Gastrocnemius medialis (tissue), 4 donors: ENCODE measurements around the gene GRIFIN.

Source experiments
- POLR2A ChIP-seq, 2 donors: fragments of 450-650 bp; IDR thresholded peaks; one replicate each; pipeline ENCODE4 v1.6.1; 2017; ENCODE audit warnings: antibody characterized with exemption in 2 of 2, mild to moderate bottlenecking in 2 of 2, moderate library complexity in 2 of 2
- TF ChIP-seq, protein P1 (sequence below), 5 experiments: fragments of 450-650 bp in 3 of 5; fragments of 200-600 bp in 2 of 5; sonication (generic) in 2 of 5; IDR thresholded peaks in 4 of 5; conservative IDR thresholded peaks in 1 of 5; 1 replicate in 4 of 5; 2 replicates in 1 of 5; pipeline ENCODE4 v1.5.1; 2016 to 2019; ENCODE audit warnings: antibody characterized with exemption in 5 of 5, mild to moderate bottlenecking in 3 of 5, moderate library complexity in 3 of 5

DNA sequence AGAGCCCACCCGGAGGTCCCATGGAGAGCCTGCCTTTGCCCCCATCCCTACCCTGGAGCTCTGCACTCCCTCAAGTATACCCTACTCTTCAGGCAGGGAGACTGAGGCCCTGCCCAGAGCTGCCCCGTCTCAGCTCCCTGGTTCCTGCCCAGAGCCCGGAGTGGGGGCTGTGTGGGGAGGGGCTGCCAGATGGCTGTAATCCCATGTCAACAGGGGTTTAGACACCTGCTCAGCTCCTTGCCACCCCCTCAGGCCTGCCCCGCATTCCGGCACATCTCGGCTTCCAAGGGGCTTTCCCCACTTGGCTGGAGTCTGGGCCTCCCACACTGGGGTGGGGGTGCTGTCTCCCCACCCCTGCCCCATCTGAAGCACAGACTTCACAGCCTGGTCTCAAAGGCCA lies 22.5 kb upstream of the GRIFIN start:
- TF ChIP-seq POLR2A (IDR thresholded peaks at IDR 0.05) = no peak
- TF ChIP-seq, protein P1, sequence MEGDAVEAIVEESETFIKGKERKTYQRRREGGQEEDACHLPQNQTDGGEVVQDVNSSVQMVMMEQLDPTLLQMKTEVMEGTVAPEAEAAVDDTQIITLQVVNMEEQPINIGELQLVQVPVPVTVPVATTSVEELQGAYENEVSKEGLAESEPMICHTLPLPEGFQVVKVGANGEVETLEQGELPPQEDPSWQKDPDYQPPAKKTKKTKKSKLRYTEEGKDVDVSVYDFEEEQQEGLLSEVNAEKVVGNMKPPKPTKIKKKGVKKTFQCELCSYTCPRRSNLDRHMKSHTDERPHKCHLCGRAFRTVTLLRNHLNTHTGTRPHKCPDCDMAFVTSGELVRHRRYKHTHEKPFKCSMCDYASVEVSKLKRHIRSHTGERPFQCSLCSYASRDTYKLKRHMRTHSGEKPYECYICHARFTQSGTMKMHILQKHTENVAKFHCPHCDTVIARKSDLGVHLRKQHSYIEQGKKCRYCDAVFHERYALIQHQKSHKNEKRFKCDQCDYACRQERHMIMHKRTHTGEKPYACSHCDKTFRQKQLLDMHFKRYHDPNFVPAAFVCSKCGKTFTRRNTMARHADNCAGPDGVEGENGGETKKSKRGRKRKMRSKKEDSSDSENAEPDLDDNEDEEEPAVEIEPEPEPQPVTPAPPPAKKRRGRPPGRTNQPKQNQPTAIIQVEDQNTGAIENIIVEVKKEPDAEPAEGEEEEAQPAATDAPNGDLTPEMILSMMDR (IDR thresholded peaks at IDR 0.05 in 4 of 5, conservative IDR thresholded peaks at IDR 0.05 in 1 of 5) = no peak
